Stomach (tissue), 9 donors: ENCODE results near the gene FARSA. TPM values are rescaled to one million over a fixed set of nuclear protein-coding genes. Genes with fewer than 3 reads are reported as not detected.
"Not testable (repeated sequence)": the region's sequence is repeated elsewhere in the genome, so short reads cannot be mapped to it uniquely, and the experiment has no call there.

Experiments used
- DNase-seq, 2 donors: peaks; one replicate each; pipeline versions ENCODE4 v3.0.0 to v3.0.0-alpha.2; 2013 to 2019
- H3K27ac ChIP-seq, 5 donors: fragments of 200-600 bp in 4 of 5; sonication (generic) in 4 of 5; one replicate each; pipeline ENCODE4 v1.5.1; 2013 to 2019; ENCODE audit warnings: mild to moderate bottlenecking in 1 of 5, moderate library complexity in 1 of 5
- H3K27me3 ChIP-seq, 3 donors: fragments of 200-600 bp; sonication (generic); one replicate each; pipeline ENCODE4 v1.5.1; 2017 to 2019; ENCODE audit warnings: mixed run types in 1 of 3
- H3K36me3 ChIP-seq, 4 donors: fragments of 200-600 bp; sonication (generic); 1 replicate in 3 of 4; 2 replicates in 1 of 4; pipeline ENCODE4 v1.5.1; 2016 to 2019
- H3K4me1 ChIP-seq, 4 donors: fragments of 200-600 bp; sonication (generic); one replicate each; pipeline ENCODE4 v1.5.1; 2016 to 2019
- H3K4me3 ChIP-seq, 4 donors: fragments of 200-600 bp; sonication (generic) in 3 of 4; one replicate each; pipeline ENCODE4 v1.5.1; 2016 to 2019; ENCODE audit warnings: mild to moderate bottlenecking in 1 of 4
- H3K9me3 ChIP-seq, 4 donors: fragments of 200-600 bp; sonication (generic); one replicate each; pipeline ENCODE4 v1.5.1; 2016 to 2019
- EP300 ChIP-seq: sonication (generic); formaldehyde crosslinking; IDR thresholded peaks from one replicate; pipeline ENCODE4 v1.6.1; 2017; ENCODE audit warnings: antibody characterized with exemption
- POLR2A ChIP-seq, 4 donors: fragments of 450-650 bp; IDR thresholded peaks; one replicate each; pipeline ENCODE4 v1.6.1; 2016; ENCODE audit warnings: antibody characterized with exemption in 4 of 4, control low read depth in 2 of 4, mild to moderate bottlenecking in 1 of 4, moderate library complexity in 1 of 4
- POLR2AphosphoS5 ChIP-seq, 3 donors: sonication (generic); formaldehyde crosslinking; IDR thresholded peaks; one replicate each; pipeline ENCODE4 v1.6.1; 2016; ENCODE audit warnings: antibody characterized with exemption in 3 of 3
- WGBS, 5 donors: extraction: QIAGEN DNeasy Blood & Tissue Kit in 3 of 5; methylation state at CpG; one replicate each; pipeline versions ENCODE4 v1.1.5 to v1.1.7; 2013 to 2018; 5-methylcytosine and 5-hydroxymethylcytosine counted together
- intact Hi-C: fragments of 100-400 bp; cut with DNase I; formaldehyde crosslinking; loops from one replicate; pipeline ENCODE4 v1.15.1; 2023; ENCODE audit warnings: low total_unique reads
- polyA plus RNA-seq, 3 donors: library from polyadenylated mRNA; stranded (reverse); fragments of 200-250 nt; gene quantifications; one replicate each; pipeline ENCODE4 v1.2.3, GENCODE V29; 2013
- total RNA-seq, 5 donors: library from RNA; depleted of rRNA; stranded (reverse); fragments of >200 nt; gene quantifications; one replicate each; pipeline versions ENCODE4 v1.1.0 to v1.2.3, GENCODE V29; 2014 to 2016
- TF ChIP-seq, protein P1 (sequence below), 7 experiments: fragments of 450-650 bp in 4 of 7; fragments of 200-600 bp in 3 of 7; sonication (generic) in 3 of 7; IDR thresholded peaks; one replicate each; pipeline ENCODE4 v1.5.1; 2016 to 2019; ENCODE audit warnings: antibody characterized with exemption in 7 of 7, control low read depth in 2 of 7, mild to moderate bottlenecking in 1 of 7
- donor health status: healthy with polysubstance abuse.
- donor health status: Bipolar disorder and iron deficiency.
- donor health status: healthy.

Gene FARSA
- total and polyA plus RNA-seq, 8 donors, result 27.2 to 125 (median 39.8) TPM

DNA sequence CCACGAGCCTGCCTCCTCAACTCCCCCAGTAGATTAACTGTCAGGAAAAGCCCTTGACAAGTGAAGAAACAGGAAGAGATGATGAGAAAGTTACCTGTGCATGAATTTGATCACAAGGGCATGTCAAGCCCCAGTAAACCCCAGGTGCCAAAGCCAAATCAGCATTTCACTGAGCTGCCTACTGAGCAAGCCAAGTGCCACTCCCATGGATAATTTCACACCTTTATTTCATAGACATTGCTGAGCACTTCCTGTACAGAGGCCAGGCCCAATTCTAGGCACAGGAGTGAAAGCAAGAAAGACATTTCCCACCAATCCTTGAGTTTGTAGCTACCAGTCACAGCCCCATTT lies 21.1 kb upstream of the FARSA start:
- 12 to 35% (median 28%) methylated on average over 1 of the region's 1 CpG for WGBS, 5 donors
- Histone ChIP-seq H3K27me3 (no peaks in the 10 kb centered on the region), H3K27ac (peak overlapping the region in 3 of 5 donors; percentile 53 to 94 (median 69)), H3K9me3 (no peaks in the 10 kb centered on the region), H3K4me1 (peaks cover 33 to 54% (median 47%) of the 10 kb centered on the region in 4 donors), H3K4me3 (no peak overlapping the region), H3K36me3 (peaks cover 36 to 60% (median 57%) of the 10 kb centered on the region in 4 donors)
- intact Hi-C loops, result no loop called here
- no peak for DNase-seq
- TF ChIP-seq POLR2AphosphoS5 (IDR thresholded peaks at IDR 0.05) (no peak), POLR2A (IDR thresholded peaks at IDR 0.05) (no peak), EP300 (no peak)
- TF ChIP-seq, protein P1, sequence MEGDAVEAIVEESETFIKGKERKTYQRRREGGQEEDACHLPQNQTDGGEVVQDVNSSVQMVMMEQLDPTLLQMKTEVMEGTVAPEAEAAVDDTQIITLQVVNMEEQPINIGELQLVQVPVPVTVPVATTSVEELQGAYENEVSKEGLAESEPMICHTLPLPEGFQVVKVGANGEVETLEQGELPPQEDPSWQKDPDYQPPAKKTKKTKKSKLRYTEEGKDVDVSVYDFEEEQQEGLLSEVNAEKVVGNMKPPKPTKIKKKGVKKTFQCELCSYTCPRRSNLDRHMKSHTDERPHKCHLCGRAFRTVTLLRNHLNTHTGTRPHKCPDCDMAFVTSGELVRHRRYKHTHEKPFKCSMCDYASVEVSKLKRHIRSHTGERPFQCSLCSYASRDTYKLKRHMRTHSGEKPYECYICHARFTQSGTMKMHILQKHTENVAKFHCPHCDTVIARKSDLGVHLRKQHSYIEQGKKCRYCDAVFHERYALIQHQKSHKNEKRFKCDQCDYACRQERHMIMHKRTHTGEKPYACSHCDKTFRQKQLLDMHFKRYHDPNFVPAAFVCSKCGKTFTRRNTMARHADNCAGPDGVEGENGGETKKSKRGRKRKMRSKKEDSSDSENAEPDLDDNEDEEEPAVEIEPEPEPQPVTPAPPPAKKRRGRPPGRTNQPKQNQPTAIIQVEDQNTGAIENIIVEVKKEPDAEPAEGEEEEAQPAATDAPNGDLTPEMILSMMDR (IDR thresholded peaks at IDR 0.05), result no peak

DNA sequence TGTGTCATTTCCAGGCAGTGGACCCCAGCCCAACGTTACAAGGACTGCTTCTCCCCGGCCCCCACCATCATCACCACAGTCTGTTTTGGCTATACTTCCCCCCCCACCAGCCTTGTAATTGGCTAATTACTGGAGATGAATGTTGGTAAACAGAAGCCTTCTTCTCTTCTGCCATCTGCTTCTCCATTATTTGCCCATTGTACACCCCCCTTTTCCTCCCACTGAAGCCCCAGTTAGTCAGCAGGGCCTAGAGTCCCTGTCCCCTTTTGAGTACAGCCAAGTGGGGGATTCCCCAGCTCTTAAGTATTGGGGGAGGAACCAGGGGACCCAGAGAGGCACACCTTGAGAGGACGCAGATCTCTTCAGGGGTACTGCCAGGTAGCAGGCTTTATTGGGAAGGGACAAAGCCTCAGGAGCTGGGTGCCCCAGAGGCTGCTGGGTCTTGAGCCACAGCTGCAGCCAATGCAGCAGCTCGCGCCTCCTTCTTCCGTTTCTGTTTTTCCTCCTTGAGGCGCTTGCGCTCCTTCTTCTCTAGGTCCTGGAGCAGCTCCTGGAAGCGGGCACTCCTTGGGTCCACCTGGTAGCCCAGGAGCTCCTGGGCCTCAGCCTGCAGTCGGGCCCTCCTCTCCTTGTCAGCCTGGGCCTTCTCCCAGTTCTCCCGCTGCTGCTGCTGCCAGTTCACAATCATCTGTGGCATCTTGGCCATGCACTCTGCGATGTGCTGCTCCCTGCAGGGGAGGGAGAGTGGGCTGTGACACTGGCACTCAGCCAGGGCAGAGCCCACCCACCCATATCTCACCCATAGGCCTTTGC lies 20.5 kb upstream of the FARSA start:
- H3K4me1 ChIP-seq, result peaks cover 33 to 54% (median 47%) of the 10 kb centered on the region in 4 donors
- peak overlapping the region in 4 of 5 donors; percentile 56 to 94 (median 63) for H3K27ac ChIP-seq
- DNase-seq, result no peak
- intact Hi-C loops, result no loop called here
- no peaks in the 10 kb centered on the region for H3K9me3 ChIP-seq
- 37 to 51% (median 44%) methylated on average over 6 to 12 of the region's 12 CpGs for WGBS, 5 donors
- H3K36me3 ChIP-seq, result peaks cover 42 to 66% (median 62%) of the 10 kb centered on the region in 4 donors
- TF ChIP-seq, protein P1 (IDR thresholded peaks at IDR 0.05), result no peak
- TF ChIP-seq POLR2AphosphoS5 (IDR thresholded peaks at IDR 0.05) (no peak), EP300 (no peak), POLR2A (IDR thresholded peaks at IDR 0.05) (no peak)
- no peak overlapping the region for H3K4me3 ChIP-seq
- no peaks in the 10 kb centered on the region for H3K27me3 ChIP-seq

DNA sequence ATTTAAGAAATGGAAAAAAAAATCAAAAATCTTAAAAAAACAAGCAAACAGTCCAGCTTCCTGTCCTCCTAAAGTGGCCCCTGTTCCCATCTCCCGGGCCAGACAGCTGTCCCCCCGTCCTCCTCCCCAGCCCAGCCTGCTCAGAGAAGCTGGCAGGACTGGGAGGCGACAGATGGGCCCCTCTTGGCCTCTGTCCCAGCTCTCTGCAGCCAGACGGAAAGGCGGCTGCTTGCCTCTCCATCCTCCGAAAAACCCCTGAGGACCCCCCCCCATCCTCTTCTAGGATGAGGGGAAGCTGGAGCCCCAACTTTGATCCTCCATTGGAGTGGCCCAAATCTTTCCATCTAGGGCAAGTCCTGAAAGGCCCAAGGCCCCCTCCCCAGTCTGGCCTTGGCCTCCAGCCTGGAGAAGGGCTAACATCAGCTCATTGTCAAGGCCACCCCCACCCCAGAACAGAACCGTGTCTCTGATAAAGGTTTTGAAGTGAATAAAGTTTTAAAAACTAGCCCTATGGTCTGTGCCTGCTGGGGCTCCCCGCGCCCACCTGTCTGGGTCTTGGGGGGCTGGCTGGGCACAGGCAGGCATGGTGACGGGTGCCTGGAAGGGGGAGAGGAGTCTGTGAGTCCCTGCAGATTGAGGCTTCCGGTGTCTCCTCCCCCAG lies 19.8 kb upstream of the FARSA start:
- intact Hi-C loops, result no loop called here
- Histone ChIP-seq H3K27ac (peak overlapping the region in 4 of 5 donors; percentile 56 to 94 (median 63)), H3K4me3 (no peak overlapping the region), H3K36me3 (peaks cover 50 to 73% (median 70%) of the 10 kb centered on the region in 4 donors), H3K4me1 (peaks cover 34 to 59% (median 48%) of the 10 kb centered on the region in 4 donors), H3K27me3 (no peaks in the 10 kb centered on the region), H3K9me3 (no peaks in the 10 kb centered on the region)
- TF ChIP-seq POLR2AphosphoS5 (IDR thresholded peaks at IDR 0.05) (no peak), EP300 (no peak), POLR2A (IDR thresholded peaks at IDR 0.05) (no peak)
- TF ChIP-seq, protein P1 (IDR thresholded peaks at IDR 0.05), result no peak
- WGBS, 5 donors, result 50 to 61% (median 53%) methylated on average over 11 of the region's 11 CpGs
- peak in 1 of 2 donors; percentile 78 for DNase-seq

DNA sequence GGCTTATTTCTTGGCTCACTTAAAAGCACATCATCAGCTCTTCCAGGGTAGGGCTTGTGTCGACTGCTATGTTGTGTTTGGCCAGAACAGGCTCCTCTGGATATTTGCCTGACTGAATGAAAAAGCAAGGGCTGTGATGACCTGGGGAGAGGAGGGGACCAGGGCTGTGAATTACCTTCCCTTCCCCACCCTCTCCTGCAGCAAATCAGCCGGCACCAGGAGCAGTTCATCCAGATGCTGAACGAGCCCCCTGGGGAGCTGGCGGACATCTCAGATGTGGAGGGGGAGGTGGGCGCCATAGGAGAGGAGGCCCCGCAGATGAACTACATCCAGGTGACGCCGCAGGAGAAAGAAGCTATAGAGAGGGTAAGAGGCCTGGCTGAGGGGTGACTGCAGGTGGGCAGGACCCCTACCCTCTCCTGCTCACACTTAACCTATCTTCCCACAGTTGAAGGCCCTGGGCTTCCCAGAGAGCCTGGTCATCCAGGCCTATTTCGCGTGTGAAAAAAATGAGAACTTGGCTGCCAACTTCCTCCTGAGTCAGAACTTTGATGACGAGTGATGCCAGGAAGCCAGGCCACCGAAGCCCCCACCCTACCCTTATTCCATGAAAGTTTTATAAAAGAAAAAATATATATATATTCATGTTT lies 19.1 kb upstream of the FARSA start:
- Histone ChIP-seq H3K4me3 (no peak overlapping the region), H3K9me3 (no peaks in the 10 kb centered on the region), H3K27me3 (no peaks in the 10 kb centered on the region), H3K4me1 (peaks cover 41 to 62% (median 52%) of the 10 kb centered on the region in 4 donors), H3K36me3 (peaks cover 56 to 80% (median 76%) of the 10 kb centered on the region in 4 donors), H3K27ac (peak overlapping the region; percentile 22 to 94 (median 57))
- 58 to 69% (median 60%) methylated on average over 12 of the region's 12 CpGs for WGBS, 5 donors
- TF ChIP-seq EP300 (no peak), POLR2A (IDR thresholded peaks at IDR 0.05) (no peak), POLR2AphosphoS5 (IDR thresholded peaks at IDR 0.05) (no peak)
- TF ChIP-seq, protein P1 (IDR thresholded peaks at IDR 0.05), result no peak
- DNase-seq, result no peak
- intact Hi-C loops, result no loop called here

DNA sequence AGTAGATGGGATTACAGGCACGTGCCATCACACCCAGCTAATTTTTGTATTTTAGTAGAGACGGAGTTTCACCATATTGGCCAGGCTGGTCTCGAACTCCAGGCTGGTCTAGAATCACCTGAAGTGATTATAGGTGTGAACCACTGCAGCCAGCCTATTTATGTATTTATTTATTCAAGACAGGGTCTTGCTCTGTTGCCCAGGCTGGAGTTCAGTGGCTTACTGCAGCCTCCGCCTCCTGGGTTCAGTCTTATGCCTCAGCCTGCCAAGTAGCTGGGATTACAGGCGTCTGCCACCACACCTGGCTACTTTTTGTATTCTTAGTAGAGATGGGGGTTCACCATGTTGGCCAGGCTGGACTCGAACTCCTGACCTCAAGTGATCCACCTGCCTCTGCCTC lies 18.5 kb upstream of the FARSA start:
- H3K4me1 ChIP-seq, result peaks cover 47 to 64% (median 53%) of the 10 kb centered on the region in 4 donors
- intact Hi-C loops, H3K4me3 ChIP-seq, H3K9me3 ChIP-seq, DNase-seq, H3K27me3 ChIP-seq: not testable (repeated sequence)
- WGBS, 5 donors, result 87 to 93% (median 90%) methylated on average over 6 of the region's 6 CpGs
- H3K27ac ChIP-seq, result peak overlapping the region in 3 of 5 donors; percentile 57 to 94 (median 69)
- H3K36me3 ChIP-seq, result peaks cover 59 to 81% (median 78%) of the 10 kb centered on the region in 4 donors
